Stomach smooth muscle (tissue), 2 donors: Measurements from ENCODE around the gene SRMS.

Experiments used
- H3K27ac ChIP-seq: one replicate; pipeline ENCODE4 v1.7.0; 2013; ENCODE audit warnings: mild to moderate bottlenecking, low read length, inconsistent platforms
- H3K27me3 ChIP-seq, 2 donors: one replicate each; pipeline ENCODE4 v1.7.0; 2013; ENCODE audit warnings: low read length in 2 of 2; ENCODE audit not compliant: insufficient read depth in 2 of 2, control insufficient read depth in 1 of 2
- H3K36me3 ChIP-seq, 2 donors: one replicate each; pipeline ENCODE4 v1.7.0; 2013; ENCODE audit warnings: low read length in 2 of 2; ENCODE audit not compliant: control insufficient read depth in 2 of 2, insufficient read depth in 2 of 2
- H3K4me1 ChIP-seq: one replicate; pipeline ENCODE4 v1.7.0; 2013; ENCODE audit warnings: low read length; ENCODE audit not compliant: control insufficient read depth, insufficient read depth
- H3K4me3 ChIP-seq, 2 donors: one replicate each; pipeline ENCODE4 v1.7.0; 2013; ENCODE audit warnings: low read length in 2 of 2
- H3K9ac ChIP-seq, 2 donors: one replicate each; pipeline ENCODE4 v1.7.0; 2013; ENCODE audit warnings: low read length in 2 of 2, mild to moderate bottlenecking in 1 of 2
- H3K9me3 ChIP-seq, 2 donors: one replicate each; pipeline ENCODE4 v1.7.0; 2013; ENCODE audit warnings: low read length in 2 of 2; ENCODE audit not compliant: control insufficient read depth in 2 of 2
- donor health status: healthy.
- donor health status: Pancreatic carcinoma.

SRMS gene

GRCh38 chr20:63540417-63541186, 6.9 kb downstream of the SRMS start:
- Histone ChIP-seq H3K4me1 (peaks cover 6% of the 10 kb centered on the region), H3K36me3 (no peaks in the 10 kb centered on the region), H3K9me3 (no peaks in the 10 kb centered on the region), H3K9ac (no peak overlapping the region), H3K27ac (no peak overlapping the region), H3K27me3 (peaks cover 10 to 16% of the 10 kb centered on the region in 2 donors), H3K4me3 (no peak overlapping the region)

- no peak overlapping the region for H3K27ac ChIP-seq
- H3K9ac ChIP-seq = no peak overlapping the region
- H3K36me3 ChIP-seq = no peaks in the 10 kb centered on the region
- H3K27me3 ChIP-seq = peaks cover 12 to 23% of the 10 kb centered on the region in 2 donors
- H3K4me3 ChIP-seq = no peak overlapping the region
- no peaks in the 10 kb centered on the region for H3K9me3 ChIP-seq
- peaks cover 6% of the 10 kb centered on the region for H3K4me1 ChIP-seq
These were observed 7.8 kb downstream of the SRMS start for GRCh38 chr20:63539441-63540370.

- Histone ChIP-seq H3K36me3 (no peaks in the 10 kb centered on the region), H3K9ac (no peak overlapping the region), H3K4me3 (no peak overlapping the region), H3K27ac (no peak overlapping the region), H3K9me3 (no peaks in the 10 kb centered on the region), H3K4me1 (peaks cover 6% of the 10 kb centered on the region), H3K27me3 (peaks cover 18 to 29% of the 10 kb centered on the region in 2 donors)
These were observed 8.5 kb downstream of the SRMS start for GRCh38 chr20:63539092-63539430.

- Histone ChIP-seq H3K4me1 (peaks cover 6% of the 10 kb centered on the region), H3K9ac (no peak overlapping the region), H3K4me3 (peak overlapping the region in 1 of 2 donors; percentile 55), H3K9me3 (no peaks in the 10 kb centered on the region), H3K36me3 (no peaks in the 10 kb centered on the region), H3K27me3 (peaks cover 21 to 32% of the 10 kb centered on the region in 2 donors), H3K27ac (no peak overlapping the region)
These were observed 9.1 kb downstream of the SRMS start for GRCh38 chr20:63538204-63539091.

GRCh38 chr20:63537525-63538203, 9.9 kb downstream of the SRMS start:
- Histone ChIP-seq H3K27ac (no peak overlapping the region), H3K27me3 (peaks cover 21 to 34% of the 10 kb centered on the region in 2 donors), H3K4me3 (peak overlapping the region in 1 of 2 donors; percentile 55), H3K9ac (no peak overlapping the region), H3K36me3 (no peaks in the 10 kb centered on the region), H3K9me3 (no peaks in the 10 kb centered on the region), H3K4me1 (peaks cover 6% of the 10 kb centered on the region)

- H3K4me3 ChIP-seq = peak within 1 kb of the TSS in 1 of 2 donors; percentile 55
- H3K4me1 ChIP-seq = peaks cover 6% of the 10 kb centered on the region
- peaks cover 24 to 34% of the 10 kb centered on the region in 2 donors for H3K27me3 ChIP-seq
- no peak within 1 kb of the TSS for H3K27ac ChIP-seq
- H3K36me3 ChIP-seq = no peaks in the 10 kb centered on the region
- H3K9me3 ChIP-seq = no peaks in the 10 kb centered on the region
- peak within 1 kb of the TSS in 1 of 2 donors; percentile 29 for H3K9ac ChIP-seq
These were observed 10.5 kb downstream of the SRMS start, which contains the start of gene PTK6 for GRCh38 chr20:63536997-63537524. Gene PTK6, minus strand, starts transcription at chr20:63537376. Its CDS starts 62 bp downstream, at chr20:63537314.

GRCh38 chr20:63536241-63536977, 11.1 kb downstream of the SRMS start:
- Histone ChIP-seq H3K4me3 (no peak overlapping the region), H3K36me3 (no peaks in the 10 kb centered on the region), H3K27me3 (peaks cover 24 to 34% of the 10 kb centered on the region in 2 donors), H3K27ac (no peak overlapping the region), H3K4me1 (peaks cover 6% of the 10 kb centered on the region), H3K9ac (peak overlapping the region in 1 of 2 donors; percentile 29), H3K9me3 (no peaks in the 10 kb centered on the region)

- no peak overlapping the region for H3K27ac ChIP-seq
- no peak overlapping the region for H3K9ac ChIP-seq
- H3K9me3 ChIP-seq = no peaks in the 10 kb centered on the region
- no peak overlapping the region for H3K4me3 ChIP-seq
- H3K36me3 ChIP-seq = no peaks in the 10 kb centered on the region
- peaks cover 24 to 34% of the 10 kb centered on the region in 2 donors for H3K27me3 ChIP-seq
- peaks cover 6% of the 10 kb centered on the region for H3K4me1 ChIP-seq
These were observed 12.5 kb downstream of the SRMS start for GRCh38 chr20:63534831-63535651.

- Histone ChIP-seq H3K27ac (no peak overlapping the region), H3K27me3 (peaks cover 24 to 34% of the 10 kb centered on the region in 2 donors), H3K9me3 (no peaks in the 10 kb centered on the region), H3K4me1 (peaks cover 6% of the 10 kb centered on the region), H3K9ac (no peak overlapping the region), H3K4me3 (no peak overlapping the region), H3K36me3 (no peaks in the 10 kb centered on the region)
These were observed 13.1 kb downstream of the SRMS start for GRCh38 chr20:63534427-63534830.
